H1 (cell line): Measurements from ENCODE around the gene SLC4A8. TPM values are rescaled to one million over a fixed set of nuclear protein-coding genes. Genes with fewer than 3 reads are reported as not detected.

ENCODE experiments used
- CTCF ChIA-PET: fragments of 300-600 bp; sonication (Branson Sonifier 250); formaldehyde crosslinking; loops from one replicate; lab custom pipeline; 2021; ENCODE audit not compliant: partially characterized antibody; lab: Charles Lee
- POLR2A ChIA-PET: fragments of 300-600 bp; sonication (Branson Sonifier 250); formaldehyde crosslinking; loops from one replicate; lab custom pipeline; 2021; ENCODE audit warnings: inconsistent platforms; ENCODE audit not compliant: partially characterized antibody; lab: Charles Lee
- DNase-seq, 2 experiments: peaks; one replicate each; pipeline versions ENCODE4 v3.0.0 to v3.0.0-alpha.2; 2010 to 2022; ENCODE audit warnings: low spot score in 2 of 2, low read depth in 1 of 2, mixed read lengths in 1 of 2
- FAIRE-seq: peaks from 2 replicates; lab custom pipeline; 2011; peaks lifted over from hg19 to GRCh38; lab: Jason Lieb, UNC
- H2AFZ ChIP-seq: 2 replicates; pipeline ENCODE4 v1.8.1; 2012; ENCODE audit warnings: low read length, inconsistent platforms
- H2AK5ac ChIP-seq: 2 replicates; pipeline ENCODE4 v1.6.1; 2013; ENCODE audit warnings: low read depth, low read length
- H2BK120ac ChIP-seq: replicated peaks from 2 replicates; pipeline ENCODE3; 2013; ENCODE audit warnings: low read depth, low read length, inconsistent platforms
- H2BK12ac ChIP-seq: 2 replicates; pipeline ENCODE4 v1.6.1; 2013; ENCODE audit warnings: low read depth, low read length
- H2BK15ac ChIP-seq: 2 replicates; pipeline ENCODE4 v1.6.1; 2013; ENCODE audit warnings: low read length
- H2BK20ac ChIP-seq: 2 replicates; pipeline ENCODE4 v1.6.1; 2013; ENCODE audit warnings: low read length
- H2BK5ac ChIP-seq: 2 replicates; pipeline ENCODE4 v1.6.1; 2013; ENCODE audit warnings: low read depth, low read length
- H3K14ac ChIP-seq: 2 replicates; pipeline ENCODE4 v1.6.1; 2013; ENCODE audit warnings: inconsistent platforms; ENCODE audit not compliant: insufficient read length
- H3K18ac ChIP-seq: 2 replicates; pipeline ENCODE4 v1.6.1; 2013; ENCODE audit warnings: low read length; ENCODE audit errors: extremely low read depth
- H3K23ac ChIP-seq: 2 replicates; pipeline ENCODE4 v1.6.1; 2013; ENCODE audit warnings: inconsistent platforms; ENCODE audit not compliant: insufficient read length
- H3K23me2 ChIP-seq: 2 replicates; pipeline ENCODE4 v1.6.1; 2013; ENCODE audit warnings: low read depth, low read length
- H3K27ac ChIP-seq: 2 replicates; pipeline ENCODE4 v1.6.1; 2011; ENCODE audit warnings: low read depth, low read length, inconsistent platforms
- H3K27me3 ChIP-seq, 4 experiments: replicated peaks in 1 of 4; 1 replicate in 1 of 4; 2 replicates in 3 of 4; pipeline versions ENCODE4 v1.6.1 to v1.8.1; 2011 to 2013; ENCODE audit warnings: low read length in 3 of 4, mild to moderate bottlenecking in 3 of 4, inconsistent platforms in 2 of 4, mixed read lengths in 2 of 4, moderate library complexity in 1 of 4; ENCODE audit not compliant: control insufficient read depth in 3 of 4, insufficient read depth in 3 of 4; ENCODE audit errors: extremely low read depth in 1 of 4
- H3K36me3 ChIP-seq, 4 experiments: 2 replicates each; pipeline versions ENCODE4 v1.6.1 to v1.8.1; 2011 to 2013; ENCODE audit warnings: mild to moderate bottlenecking in 4 of 4, low read length in 3 of 4, moderate library complexity in 2 of 4, control low read depth in 1 of 4, inconsistent platforms in 1 of 4; ENCODE audit not compliant: insufficient read depth in 4 of 4, control insufficient read depth in 2 of 4
- H3K4ac ChIP-seq: replicated peaks from 2 replicates; pipeline ENCODE3; 2013; ENCODE audit warnings: low read length, low read depth, mixed read lengths, inconsistent platforms; ENCODE audit not compliant: insufficient read length
- H3K4me1 ChIP-seq, 4 experiments: replicated peaks in 1 of 4; 1 replicate in 1 of 4; 2 replicates in 3 of 4; pipeline versions ENCODE4 v1.6.1 to v1.8.1; 2011 to 2013; ENCODE audit warnings: low read length in 3 of 4, inconsistent platforms in 2 of 4, mixed read lengths in 1 of 4; ENCODE audit not compliant: insufficient read depth in 4 of 4, control insufficient read depth in 3 of 4
- H3K4me2 ChIP-seq, 2 experiments: 2 replicates each; pipeline versions ENCODE4 v1.6.1 to v1.8.1; 2011 to 2013; ENCODE audit warnings: low read depth in 2 of 2, low read length in 2 of 2, control low read depth in 1 of 2, inconsistent platforms in 1 of 2, mild to moderate bottlenecking in 1 of 2; ENCODE audit not compliant: insufficient read depth in 1 of 2
- H3K4me3 ChIP-seq, 4 experiments: fragments of 200-600, 300-600 bp in 1 of 4; sonication (generic), shearing (Covaris generic), sonication (Bioruptor Twin) in 1 of 4; 2 replicates each; pipeline versions ENCODE4 v1.5.1 to v1.8.1; 2011 to 2016; ENCODE audit warnings: low read length in 4 of 4, low read depth in 3 of 4, control low read depth in 2 of 4, inconsistent platforms in 2 of 4, mild to moderate bottlenecking in 2 of 4, mixed read lengths in 1 of 4, moderate library complexity in 1 of 4; ENCODE audit not compliant: insufficient read depth in 2 of 4; ENCODE audit errors: extremely low read depth in 1 of 4
- H3K56ac ChIP-seq: replicated peaks from 2 replicates; pipeline ENCODE3; 2013; ENCODE audit warnings: low read depth, mild to moderate bottlenecking, mixed read lengths, low read length, inconsistent platforms; ENCODE audit not compliant: insufficient read length
- H3K79me1 ChIP-seq: 2 replicates; pipeline ENCODE4 v1.6.1; 2013; ENCODE audit warnings: low read depth, low read length, control low read depth
- H3K79me2 ChIP-seq, 2 experiments: 2 replicates each; pipeline versions ENCODE4 v1.6.1 to v1.8.1; 2012 to 2013; ENCODE audit warnings: low read length in 2 of 2, mild to moderate bottlenecking in 2 of 2, inconsistent platforms in 1 of 2; ENCODE audit not compliant: insufficient read depth in 2 of 2, control insufficient read depth in 1 of 2
- H3K9ac ChIP-seq, 4 experiments: replicated peaks in 1 of 4; 1 replicate in 1 of 4; 2 replicates in 3 of 4; pipeline versions ENCODE4 v1.6.1 to v1.8.1; 2011 to 2013; ENCODE audit warnings: low read depth in 3 of 4, low read length in 3 of 4, control low read depth in 2 of 4, mild to moderate bottlenecking in 2 of 4, moderate library complexity in 2 of 4, inconsistent platforms in 1 of 4; ENCODE audit errors: extremely low read depth in 1 of 4
- H3K9me3 ChIP-seq, 2 experiments: 2 replicates each; pipeline versions ENCODE4 v1.6.1 to v1.8.1; 2012 to 2013; ENCODE audit warnings: mild to moderate bottlenecking in 2 of 2, moderate library complexity in 2 of 2, control low read depth in 1 of 2, inconsistent platforms in 1 of 2, low read depth in 1 of 2, low read length in 1 of 2, mixed read lengths in 1 of 2; ENCODE audit not compliant: insufficient read depth in 2 of 2
- H4K20me1 ChIP-seq, 2 experiments: replicated peaks in 1 of 2; 2 replicates each; pipeline versions ENCODE3 to v1.8.1; 2011 to 2013; ENCODE audit warnings: inconsistent platforms in 2 of 2, low read length in 2 of 2, mild to moderate bottlenecking in 1 of 2; ENCODE audit not compliant: insufficient read depth in 2 of 2, control insufficient read depth in 1 of 2
- H4K5ac ChIP-seq: 2 replicates; pipeline ENCODE4 v1.6.1; 2013; ENCODE audit warnings: low read length, low read depth, mixed read lengths, inconsistent platforms; ENCODE audit not compliant: insufficient read length
- H4K8ac ChIP-seq: 2 replicates; pipeline ENCODE4 v1.8.0; 2013; ENCODE audit warnings: mild to moderate bottlenecking, moderate library complexity, low read length, inconsistent platforms; ENCODE audit not compliant: insufficient read depth; ENCODE audit errors: extremely low read depth
- H4K91ac ChIP-seq: replicated peaks from 2 replicates; pipeline ENCODE3; 2013; ENCODE audit warnings: low read length, mixed read lengths, inconsistent platforms; ENCODE audit not compliant: insufficient read length
- BRCA1 ChIP-seq: IDR thresholded peaks from 2 replicates; pipeline ENCODE4 v1.6.1; 2012; ENCODE audit warnings: low read depth, low read length, improper control_type of control experiment
- CTBP2 ChIP-seq: IDR thresholded peaks from 2 replicates; pipeline ENCODE4 v1.7.0; 2011; ENCODE audit warnings: borderline replicate concordance, mild to moderate bottlenecking, moderate library complexity, mixed read lengths, low read length; ENCODE audit not compliant: insufficient read depth, insufficient read length
- GTF2F1 ChIP-seq: IDR thresholded peaks from 2 replicates; pipeline ENCODE4 v1.6.1; 2012; ENCODE audit warnings: low read depth, low read length, improper control_type of control experiment, borderline replicate concordance
- KDM4A ChIP-seq: IDR thresholded peaks from one replicate; pipeline ENCODE4 v1.7.1; 2012; ENCODE audit warnings: low read depth, mild to moderate bottlenecking, moderate library complexity, low read length, inconsistent platforms; ENCODE audit not compliant: severe bottlenecking
- RXRA ChIP-seq: IDR thresholded peaks from 2 replicates; pipeline ENCODE4 v1.6.1; 2011; ENCODE audit warnings: low read depth, mild to moderate bottlenecking, low read length, moderate library complexity; ENCODE audit not compliant: insufficient read depth
- SRF ChIP-seq: IDR thresholded peaks from 2 replicates; pipeline ENCODE4 v1.6.1; 2011; ENCODE audit warnings: mild to moderate bottlenecking, low read depth, low read length, moderate library complexity
- polyA plus RNA-seq, 7 experiments: library from polyadenylated mRNA; depleted of rRNA in 3 of 7; stranded (reverse) in 5 of 7; unstranded in 2 of 7; fragments of >200 nt in 5 of 7; fragments of 200-250 nt in 2 of 7; gene quantifications; 1 replicate in 5 of 7; 2 replicates in 1 of 7; 4 replicates in 1 of 7; pipeline versions ENCODE4 v1.2.1 to v1.2.3, GENCODE V29; 2011 to 2013; ENCODE audit warnings: missing spikeins in 2 of 7, mixed read lengths in 2 of 7
- total RNA-seq: library from RNA; stranded (reverse); fragmentation: NEBNext Ultra II Directional; extraction: Animal tissue kit (Norgen Biotek cat#: 25700); gene quantifications from 2 replicates; pipeline ENCODE4 v1.2.1, GENCODE V29; 2021
- TF ChIP-seq, protein P1 (sequence below), 3 experiments: IDR thresholded peaks; 1 replicate in 2 of 3; 2 replicates in 1 of 3; pipeline versions ENCODE4 v1.5.1 to v1.6.1; 2011; ENCODE audit warnings: low read length in 3 of 3, mild to moderate bottlenecking in 3 of 3, inconsistent platforms in 2 of 3, low read depth in 1 of 3, moderate library complexity in 1 of 3; ENCODE audit not compliant: insufficient read depth in 1 of 3; ENCODE audit errors: control extremely low read depth in 1 of 3

SLC4A8 gene
- total and polyA plus RNA-seq, 2 of the 8 experiments (the other 6 are each of a cell fraction or from before 2014, with no cell fraction given), result 11.2 to 13.4 TPM

DNA sequence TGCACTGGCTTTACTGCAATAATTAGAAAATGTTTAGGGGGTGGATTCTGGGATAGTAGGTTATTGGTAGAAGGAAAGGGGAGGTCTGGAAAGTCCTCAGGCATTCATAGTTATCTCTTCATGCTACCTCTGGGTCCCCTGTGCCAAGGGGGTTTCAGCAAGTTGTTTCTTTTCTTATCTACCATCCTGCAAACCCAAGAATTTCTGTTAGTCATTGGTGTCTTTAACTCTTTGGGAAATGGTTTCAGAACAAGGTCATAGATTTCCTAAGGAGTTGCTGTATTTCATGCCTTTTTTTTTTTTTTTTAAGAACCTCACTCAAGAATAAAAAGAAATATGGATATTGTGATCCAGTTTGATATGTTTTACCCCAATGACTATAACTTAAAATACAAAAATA is 63.6 kb downstream of the SLC4A8 start:
- DNase-seq (no peak), FAIRE-seq (no peak)
- no peaks in the 10 kb centered on the region for H3K27me3 ChIP-seq
- H2BK15ac ChIP-seq, result no peak overlapping the region
- no peaks in the 10 kb centered on the region for H4K20me1 ChIP-seq
- H3K56ac ChIP-seq, result no peak overlapping the region
- H3K9ac ChIP-seq, result no peak overlapping the region
- no peak overlapping the region for H3K18ac ChIP-seq
- no peak overlapping the region for H4K91ac ChIP-seq
- no peak overlapping the region for H2BK5ac ChIP-seq
- H2AK5ac ChIP-seq, result no peak overlapping the region
- no peak overlapping the region for H2BK12ac ChIP-seq
- TF ChIP-seq BRCA1 (no peak), CTBP2 (no peak), GTF2F1 (no peak), KDM4A (no peak), SRF (no peak), RXRA (no peak)
- TF ChIP-seq, protein P1, sequence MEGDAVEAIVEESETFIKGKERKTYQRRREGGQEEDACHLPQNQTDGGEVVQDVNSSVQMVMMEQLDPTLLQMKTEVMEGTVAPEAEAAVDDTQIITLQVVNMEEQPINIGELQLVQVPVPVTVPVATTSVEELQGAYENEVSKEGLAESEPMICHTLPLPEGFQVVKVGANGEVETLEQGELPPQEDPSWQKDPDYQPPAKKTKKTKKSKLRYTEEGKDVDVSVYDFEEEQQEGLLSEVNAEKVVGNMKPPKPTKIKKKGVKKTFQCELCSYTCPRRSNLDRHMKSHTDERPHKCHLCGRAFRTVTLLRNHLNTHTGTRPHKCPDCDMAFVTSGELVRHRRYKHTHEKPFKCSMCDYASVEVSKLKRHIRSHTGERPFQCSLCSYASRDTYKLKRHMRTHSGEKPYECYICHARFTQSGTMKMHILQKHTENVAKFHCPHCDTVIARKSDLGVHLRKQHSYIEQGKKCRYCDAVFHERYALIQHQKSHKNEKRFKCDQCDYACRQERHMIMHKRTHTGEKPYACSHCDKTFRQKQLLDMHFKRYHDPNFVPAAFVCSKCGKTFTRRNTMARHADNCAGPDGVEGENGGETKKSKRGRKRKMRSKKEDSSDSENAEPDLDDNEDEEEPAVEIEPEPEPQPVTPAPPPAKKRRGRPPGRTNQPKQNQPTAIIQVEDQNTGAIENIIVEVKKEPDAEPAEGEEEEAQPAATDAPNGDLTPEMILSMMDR (IDR thresholded peaks at IDR 0.05; ENCODE audit: control extremely low read depth in 1 of 3, insufficient read depth in 1 of 3, low read depth in 1 of 3, low read length in 3 of 3), result no peak
- H3K9me3 ChIP-seq, result no peaks in the 10 kb centered on the region
- ChIA-PET POLR2A (no interaction called here), CTCF (no interaction called here)
- H3K14ac ChIP-seq, result no peak overlapping the region
- no peak overlapping the region for H3K4ac ChIP-seq
- H4K8ac ChIP-seq, result no peak overlapping the region
- no peak overlapping the region for H2AFZ ChIP-seq
- H3K23me2 ChIP-seq, result no peaks in the 10 kb centered on the region; the same call in 1 of the 2 replicates
- H3K4me3 ChIP-seq, result no peak overlapping the region
- no peak overlapping the region for H3K4me2 ChIP-seq
- H3K4me1 ChIP-seq, result no peaks in the 10 kb centered on the region
- H3K79me1 ChIP-seq, result no peaks in the 10 kb centered on the region
- H3K23ac ChIP-seq, result no peak overlapping the region
- no peaks in the 10 kb centered on the region; a peak in 1 of 8 replicates for H3K36me3 ChIP-seq
- no peak overlapping the region for H4K5ac ChIP-seq
- H2BK120ac ChIP-seq, result no peak overlapping the region
- H2BK20ac ChIP-seq, result no peak overlapping the region
- no peaks in the 10 kb centered on the region for H3K79me2 ChIP-seq
- no peak overlapping the region for H3K27ac ChIP-seq
